RWPE2 (cell line): ENCODE results near the gene S1PR5.
A peak's percentile ranks its signal among the peaks of the same experiment; 100 is the strongest.

Experiments used
- ATAC-seq: fragments of 200-7000 bp; cut with Tn5 transposase; 3 replicates; pipeline ENCODE4 v1.9.1; 2021; ENCODE audit warnings: low read depth
- DNase-seq: peaks from one replicate; pipeline ENCODE4 v3.0.0-alpha.2; 2020; ENCODE audit warnings: low spot score
- H3K27ac ChIP-seq: fragments of 450-650 bp; 2 replicates; pipeline ENCODE4 v1.5.1; 2017; ENCODE audit warnings: mild to moderate bottlenecking; ENCODE audit not compliant: poor library complexity, severe bottlenecking
- H3K27me3 ChIP-seq: fragments of 250-450 bp; sonication (Bioruptor Pico); 2 replicates; pipeline ENCODE4 v1.5.1; 2021; ENCODE audit warnings: mild to moderate bottlenecking, moderate library complexity; ENCODE audit not compliant: insufficient read depth, poor library complexity, severe bottlenecking
- H3K36me3 ChIP-seq: fragments of 250-450 bp; sonication (Bioruptor Pico); 2 replicates; pipeline ENCODE4 v1.5.1; 2020; ENCODE audit warnings: low read depth, mild to moderate bottlenecking, moderate library complexity
- H3K4me1 ChIP-seq: fragments of 250-450 bp; sonication (Bioruptor Pico); 2 replicates; pipeline ENCODE4 v1.5.1; 2021; ENCODE audit warnings: mild to moderate bottlenecking, moderate library complexity; ENCODE audit not compliant: insufficient read depth, poor library complexity, severe bottlenecking
- H3K4me3 ChIP-seq: fragments of 250-450 bp; sonication (Bioruptor Pico); 2 replicates; pipeline ENCODE4 v1.5.1; 2021; ENCODE audit warnings: mild to moderate bottlenecking, moderate library complexity; ENCODE audit not compliant: severe bottlenecking
- H3K9me3 ChIP-seq: fragments of 250-450 bp; sonication (Bioruptor Pico); 2 replicates; pipeline ENCODE4 v1.5.1; 2021; ENCODE audit warnings: mild to moderate bottlenecking, moderate library complexity; ENCODE audit not compliant: severe bottlenecking
- TF ChIP-seq, protein P1 (sequence below): fragments of 450-650 bp; IDR thresholded peaks from one replicate; pipeline ENCODE4 v1.5.1; 2017; ENCODE audit warnings: mild to moderate bottlenecking, moderate library complexity; ENCODE audit not compliant: poor library complexity, severe bottlenecking

S1PR5 gene

DNA sequence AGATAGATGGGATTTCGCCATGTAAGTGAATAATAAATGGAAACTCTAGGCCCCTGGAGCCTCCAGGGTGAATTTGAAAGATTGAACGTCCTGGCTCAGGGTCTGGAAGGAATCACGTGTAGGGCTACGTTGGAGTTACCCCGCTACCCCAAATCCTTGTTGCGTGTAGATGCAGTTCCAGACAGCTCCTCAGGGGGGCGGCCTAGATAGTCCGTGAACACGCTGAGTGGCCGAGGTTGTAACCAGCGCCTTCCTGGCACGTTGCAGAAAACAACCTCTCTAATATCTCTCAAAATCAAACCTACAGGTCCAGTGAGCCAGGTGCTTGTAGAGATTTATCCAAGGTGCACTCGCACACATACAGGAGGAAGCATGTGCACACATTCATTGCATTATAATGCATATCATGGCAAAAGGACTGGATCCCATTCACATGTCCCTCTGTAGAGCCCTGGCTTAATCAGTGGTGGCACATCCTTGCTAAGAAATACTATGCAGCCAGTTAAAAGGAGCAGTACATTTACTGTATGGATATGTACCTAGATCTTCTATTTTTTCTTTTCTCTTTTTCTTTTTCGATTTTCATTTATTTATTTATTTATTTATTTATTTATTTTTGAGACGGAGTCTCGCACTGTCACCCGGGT, 11.5 kb downstream of the S1PR5 start:
- DNase-seq (no peak), ATAC-seq (no peak)
- no peak overlapping the region for H3K4me3 ChIP-seq
- peaks cover 15% of the 10 kb centered on the region for H3K4me1 ChIP-seq
- H3K9me3 ChIP-seq, result no peaks in the 10 kb centered on the region
- no peaks in the 10 kb centered on the region for H3K36me3 ChIP-seq
- no peaks in the 10 kb centered on the region for H3K27me3 ChIP-seq
- TF ChIP-seq, protein P1, sequence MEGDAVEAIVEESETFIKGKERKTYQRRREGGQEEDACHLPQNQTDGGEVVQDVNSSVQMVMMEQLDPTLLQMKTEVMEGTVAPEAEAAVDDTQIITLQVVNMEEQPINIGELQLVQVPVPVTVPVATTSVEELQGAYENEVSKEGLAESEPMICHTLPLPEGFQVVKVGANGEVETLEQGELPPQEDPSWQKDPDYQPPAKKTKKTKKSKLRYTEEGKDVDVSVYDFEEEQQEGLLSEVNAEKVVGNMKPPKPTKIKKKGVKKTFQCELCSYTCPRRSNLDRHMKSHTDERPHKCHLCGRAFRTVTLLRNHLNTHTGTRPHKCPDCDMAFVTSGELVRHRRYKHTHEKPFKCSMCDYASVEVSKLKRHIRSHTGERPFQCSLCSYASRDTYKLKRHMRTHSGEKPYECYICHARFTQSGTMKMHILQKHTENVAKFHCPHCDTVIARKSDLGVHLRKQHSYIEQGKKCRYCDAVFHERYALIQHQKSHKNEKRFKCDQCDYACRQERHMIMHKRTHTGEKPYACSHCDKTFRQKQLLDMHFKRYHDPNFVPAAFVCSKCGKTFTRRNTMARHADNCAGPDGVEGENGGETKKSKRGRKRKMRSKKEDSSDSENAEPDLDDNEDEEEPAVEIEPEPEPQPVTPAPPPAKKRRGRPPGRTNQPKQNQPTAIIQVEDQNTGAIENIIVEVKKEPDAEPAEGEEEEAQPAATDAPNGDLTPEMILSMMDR, result peak; percentile 67
- no peak overlapping the region for H3K27ac ChIP-seq

DNA sequence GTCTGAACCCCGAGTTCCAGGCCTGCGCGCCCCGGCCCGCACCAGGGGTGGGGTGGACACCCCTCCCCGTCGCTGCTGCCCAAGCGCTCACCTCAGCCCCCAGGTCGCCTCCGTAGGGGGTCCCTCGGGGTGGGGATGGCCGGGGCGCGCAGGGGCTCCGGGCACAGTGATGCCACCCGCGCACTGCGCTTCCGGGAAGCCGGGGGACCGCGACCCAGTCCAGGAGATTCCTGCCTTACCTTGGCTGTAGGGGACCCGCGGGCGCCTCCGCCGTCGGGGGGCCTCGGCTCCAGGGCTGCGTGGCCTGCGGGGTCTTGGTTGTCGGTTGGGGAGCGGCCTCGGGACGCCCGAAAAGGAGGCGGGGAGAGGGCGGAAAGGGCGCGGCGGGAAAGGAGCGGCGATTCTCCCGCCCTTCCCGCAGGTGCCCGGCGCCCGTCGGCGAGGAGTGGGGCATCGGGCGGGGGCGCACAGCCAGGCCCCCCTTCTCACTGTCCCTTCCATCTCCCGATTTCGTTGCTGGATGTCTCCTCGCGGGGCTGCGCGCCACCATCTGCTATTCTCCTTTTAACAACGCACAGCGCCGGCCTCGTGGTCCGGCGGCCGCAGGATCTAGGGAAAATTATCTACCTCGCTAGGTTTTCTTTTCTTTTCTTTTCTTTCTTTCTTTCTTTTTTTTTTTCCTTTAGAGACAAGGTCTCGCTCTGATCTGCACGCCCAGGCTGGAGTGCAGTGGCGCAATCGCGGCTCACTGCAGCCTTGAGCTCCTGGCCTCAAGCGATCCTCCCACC, 14.1 kb downstream of the S1PR5 start, which contains the start of gene KEAP1:
KEAP1 (minus strand) TSS at position 355 of the 788 bp plus-strand sequence. CDS start 3,323 bp downstream, outside the sequence.
- peak; percentile 17 for ATAC-seq

DNA sequence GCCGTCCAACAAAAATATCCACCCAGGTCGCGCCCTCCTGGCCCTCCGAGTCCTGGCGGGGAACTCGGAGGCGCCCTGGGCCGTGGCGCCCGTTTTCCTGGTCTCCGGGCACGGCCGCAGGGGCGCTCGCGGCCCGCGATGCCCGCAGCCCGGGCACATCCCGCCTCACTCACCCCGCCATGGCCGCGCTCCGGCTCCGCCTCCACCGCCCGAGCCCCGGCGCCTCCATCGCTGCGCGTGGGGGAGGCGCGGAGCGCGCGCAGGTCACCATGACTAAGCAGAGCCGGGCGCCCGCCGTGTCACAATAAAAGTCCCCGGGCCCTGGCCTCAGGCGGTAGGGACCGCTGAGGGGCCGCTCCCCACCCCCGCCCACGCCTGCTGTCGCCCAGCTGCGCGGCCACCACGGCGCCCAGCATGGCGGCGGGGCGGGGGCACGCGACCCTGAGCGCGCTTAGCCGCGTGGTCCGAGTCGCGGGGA, 14.7 kb downstream of the S1PR5 start:
- Histone ChIP-seq H3K4me3 (peak overlapping the region; percentile 85), H3K27ac (peak overlapping the region; percentile 76), H3K36me3 (peaks cover 26% of the 10 kb centered on the region), H3K9me3 (no peaks in the 10 kb centered on the region), H3K4me1 (peaks cover 5% of the 10 kb centered on the region), H3K27me3 (no peaks in the 10 kb centered on the region)
- no peak for DNase-seq
- peak; percentile 92 for ATAC-seq
- TF ChIP-seq, protein P1, result no peak

More for the DNA sequence above, 14.1 kb downstream of the S1PR5 start, which contains the start of gene KEAP1:
- Histone ChIP-seq H3K4me3 (peak within 1 kb of the TSS; percentile 85), H3K4me1 (peaks cover 5% of the 10 kb centered on the region), H3K36me3 (peaks cover 21% of the 10 kb centered on the region), H3K27me3 (no peaks in the 10 kb centered on the region), H3K9me3 (no peaks in the 10 kb centered on the region), H3K27ac (peak within 1 kb of the TSS; percentile 76)
- TF ChIP-seq, protein P1, result no peak
- DNase-seq, result no peak

DNA sequence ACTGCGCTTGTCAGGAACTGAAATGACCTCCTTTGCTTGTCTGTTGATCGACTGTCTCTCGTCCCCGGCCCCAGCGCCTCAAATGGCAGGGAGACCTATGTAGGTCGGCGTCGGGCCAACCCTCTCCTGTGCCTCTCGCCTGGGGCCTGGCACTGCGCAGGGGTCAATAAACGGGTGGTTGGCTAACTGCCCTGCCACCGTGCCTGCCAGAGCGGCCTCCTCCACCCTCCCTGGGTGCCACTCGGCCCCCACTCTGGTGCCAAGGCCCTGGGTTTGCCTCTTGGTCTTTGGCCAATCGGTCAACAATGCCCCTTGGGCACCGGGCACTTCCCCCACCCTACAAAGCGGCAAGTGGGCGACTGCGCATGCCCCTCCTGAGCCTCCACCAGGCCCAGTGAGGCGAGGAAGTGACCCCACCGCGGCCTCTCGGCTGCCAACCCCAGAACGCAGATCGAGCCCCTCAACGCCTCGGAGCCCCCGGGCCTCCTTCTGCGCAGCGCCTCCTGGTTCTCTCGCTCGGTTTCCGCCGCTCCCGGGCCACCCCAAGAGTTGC, 15.2 kb downstream of the S1PR5 start:
- Histone ChIP-seq H3K9me3 (no peaks in the 10 kb centered on the region), H3K4me1 (peaks cover 5% of the 10 kb centered on the region), H3K36me3 (peaks cover 26% of the 10 kb centered on the region), H3K27me3 (no peaks in the 10 kb centered on the region), H3K27ac (peak overlapping the region; percentile 76), H3K4me3 (peak overlapping the region; percentile 85)
- TF ChIP-seq, protein P1, result no peak
- peak; percentile 55 for ATAC-seq
- DNase-seq, result no peak
